Activated CD8-positive, alpha-beta memory T cell treated with anti-CD3 and anti-CD28 coated beads for 4 hours (primary cell): ENCODE data around the gene SLC30A9.

Source experiments
- DNase-seq, 2 donors: peaks; one replicate each; pipeline ENCODE4 v3.0.0-alpha.2; 2020; ENCODE audit warnings: low read depth in 2 of 2

Gene SLC30A9

GRCh38 chr4:42136371-42136770, 146.0 kb downstream of the SLC30A9 start:
- no peak for DNase-seq
